ENCODE results near the gene PTPRN2. TPM values are rescaled to one million over a fixed set of nuclear protein-coding genes. Genes with fewer than 3 reads are reported as not detected.

PTPRN2 gene
- total RNA-seq, 2 experiments from 2014 or later: 4.7 to 4.8 TPM

DNA sequence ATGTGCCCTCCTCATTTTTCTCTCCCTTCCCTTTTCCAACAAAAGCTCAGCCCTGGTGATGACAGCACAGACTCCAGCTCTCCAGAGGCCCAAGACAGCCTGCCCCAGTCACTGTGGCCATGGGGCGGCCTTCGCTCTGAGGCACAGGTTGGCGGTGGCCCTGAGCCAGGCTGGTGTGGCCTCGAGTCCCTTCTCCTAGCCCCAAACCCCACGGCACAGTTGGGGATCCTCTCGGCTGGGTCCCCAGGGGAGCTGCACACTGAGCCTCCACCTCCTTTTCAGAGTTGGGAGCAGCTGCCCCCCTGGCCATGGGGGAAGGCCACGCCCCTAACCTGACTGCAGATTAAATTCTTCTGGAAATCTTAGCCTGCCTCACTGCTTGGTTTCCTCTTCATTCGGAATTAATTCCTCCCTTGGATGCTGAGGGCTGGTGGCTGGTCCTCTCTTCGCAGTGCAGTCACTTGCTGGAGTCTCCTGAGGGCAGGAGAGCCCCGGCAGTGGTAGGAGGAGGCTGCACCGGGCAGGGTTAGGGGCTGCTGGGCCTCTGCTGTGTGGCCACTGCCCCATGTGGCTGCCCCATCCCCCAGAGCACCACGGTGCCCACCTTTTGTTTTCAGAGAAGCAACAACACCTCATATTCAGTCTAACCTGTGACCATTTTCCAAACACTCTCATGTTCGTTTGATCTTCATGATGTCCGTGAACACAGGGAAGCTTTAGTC lies 824.2 kb downstream of the PTPRN2 start:
- Mint-ChIP-seq H3K9me3 (peaks cover 10% of the 10 kb centered on the region), H3K4me3 (no peak overlapping the region), H3K27ac (no peak overlapping the region), H3K36me3 (ENCODE audit: low read depth) (no peaks in the 10 kb centered on the region), H3K27me3 (peaks cover 1% of the 10 kb centered on the region), H3K4me1 (no peaks in the 10 kb centered on the region)
- ChIA-PET CTCF (no interaction called here), POLR2A (no interaction called here)
- DNase-seq: no peak

DNA sequence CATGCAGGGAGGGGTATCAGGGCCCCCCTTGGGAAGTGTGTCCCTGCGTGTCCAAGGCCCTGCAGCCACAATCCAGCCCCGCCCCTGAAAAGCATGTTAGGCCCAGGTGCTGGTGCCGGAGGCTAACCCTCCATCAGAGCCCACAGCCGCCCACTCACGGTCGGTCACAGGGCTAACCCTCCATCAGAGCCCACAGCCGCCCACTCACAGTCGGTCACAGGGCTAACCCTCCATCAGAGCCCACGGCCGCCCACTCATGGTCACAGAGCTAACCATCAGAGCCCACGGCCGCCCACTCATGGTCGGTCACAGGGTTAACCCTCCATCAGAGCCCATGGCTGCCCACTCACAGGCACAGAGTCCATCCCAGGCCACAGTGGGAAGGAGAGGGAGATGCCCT lies 824.8 kb downstream of the PTPRN2 start:
- no peak for DNase-seq
- H3K4me1 Mint-ChIP-seq: no peaks in the 10 kb centered on the region
- H3K27me3 Mint-ChIP-seq: peaks cover 1% of the 10 kb centered on the region
- ChIA-PET POLR2A (no interaction called here), CTCF (no interaction called here)
- no peak overlapping the region for H3K27ac Mint-ChIP-seq
- peaks cover 10% of the 10 kb centered on the region for H3K9me3 Mint-ChIP-seq
- H3K36me3 Mint-ChIP-seq (ENCODE audit: low read depth): no peaks in the 10 kb centered on the region
- H3K4me3 Mint-ChIP-seq: no peak overlapping the region

DNA sequence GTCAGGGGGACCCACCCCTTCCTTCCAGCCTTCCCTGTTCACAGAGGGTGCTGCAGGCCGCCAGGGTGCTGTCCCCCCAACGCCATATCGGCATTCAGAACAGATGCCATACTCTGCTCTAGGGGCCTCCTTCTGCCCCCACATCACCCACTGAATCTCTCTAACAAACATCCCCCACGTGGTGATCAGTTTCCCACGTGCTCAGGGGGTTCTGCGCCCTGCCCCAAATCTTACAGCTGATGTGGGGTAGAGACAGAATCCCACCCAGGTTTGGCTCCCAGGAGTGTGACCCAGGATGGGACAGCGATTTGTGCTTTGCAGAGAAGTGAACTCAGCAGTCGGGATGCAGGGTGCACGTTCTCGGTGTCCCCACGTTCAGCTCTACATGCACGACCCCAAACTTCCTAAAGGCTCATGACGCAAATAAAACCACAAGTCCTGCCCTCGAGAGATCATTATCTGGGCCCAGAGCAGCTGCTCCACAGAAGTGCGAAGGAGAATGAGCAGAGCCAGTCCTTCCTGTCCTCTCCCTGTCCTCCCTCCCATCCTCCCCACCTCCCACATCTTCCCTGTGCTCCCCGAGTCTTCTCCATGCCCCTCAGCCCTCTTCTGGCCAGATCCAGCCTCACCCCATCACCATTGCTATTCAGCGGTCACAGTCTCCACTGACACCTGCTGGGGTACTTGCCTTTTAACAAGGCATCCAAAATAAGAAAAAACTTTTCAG lies 827.5 kb downstream of the PTPRN2 start:
- ChIA-PET POLR2A (no interaction called here), CTCF (no interaction called here)
- H3K27me3 Mint-ChIP-seq: peaks cover 1% of the 10 kb centered on the region
- no peaks in the 10 kb centered on the region for H3K4me1 Mint-ChIP-seq
- no peak overlapping the region for H3K27ac Mint-ChIP-seq
- H3K36me3 Mint-ChIP-seq (ENCODE audit: low read depth): no peaks in the 10 kb centered on the region
- DNase-seq: no peak
- H3K4me3 Mint-ChIP-seq: no peak overlapping the region
- H3K9me3 Mint-ChIP-seq: peaks cover 10% of the 10 kb centered on the region

DNA sequence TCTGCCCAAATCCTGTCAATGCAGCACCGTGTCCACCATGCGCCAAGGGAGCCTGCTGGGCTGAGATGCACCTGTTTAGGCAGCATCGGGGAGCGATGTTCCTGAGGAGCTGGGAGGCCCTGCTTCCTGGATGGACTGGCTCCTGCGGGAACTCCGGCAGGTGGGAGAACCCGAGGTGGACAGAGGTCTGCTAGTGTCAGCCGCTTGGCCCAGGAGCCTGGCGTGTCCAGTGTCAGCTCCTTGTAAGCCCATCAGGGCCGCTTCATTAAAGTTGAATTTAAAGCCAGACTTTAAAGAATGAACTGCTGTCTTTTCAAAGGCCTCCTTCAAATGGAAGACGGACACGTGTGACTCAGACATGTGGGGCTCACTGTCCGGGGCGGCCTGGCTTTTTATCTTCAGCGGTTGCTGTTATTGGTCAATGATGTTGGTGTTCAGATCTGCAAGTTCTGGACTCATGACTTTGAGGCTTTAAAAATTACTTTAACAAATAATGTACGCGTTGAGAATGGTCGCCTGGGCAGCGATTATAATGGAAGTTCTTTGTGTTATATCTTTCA lies 828.3 kb downstream of the PTPRN2 start:
- CTCF ChIA-PET: no interaction called here
- no peak overlapping the region for H3K27ac Mint-ChIP-seq
- no peak overlapping the region for H3K4me3 Mint-ChIP-seq
- H3K36me3 Mint-ChIP-seq (ENCODE audit: low read depth): no peaks in the 10 kb centered on the region
- POLR2A ChIA-PET: no interaction called here
- H3K27me3 Mint-ChIP-seq: peaks cover 1% of the 10 kb centered on the region
- H3K9me3 Mint-ChIP-seq: peaks cover 6% of the 10 kb centered on the region
- no peaks in the 10 kb centered on the region for H3K4me1 Mint-ChIP-seq
- DNase-seq: no peak

DNA sequence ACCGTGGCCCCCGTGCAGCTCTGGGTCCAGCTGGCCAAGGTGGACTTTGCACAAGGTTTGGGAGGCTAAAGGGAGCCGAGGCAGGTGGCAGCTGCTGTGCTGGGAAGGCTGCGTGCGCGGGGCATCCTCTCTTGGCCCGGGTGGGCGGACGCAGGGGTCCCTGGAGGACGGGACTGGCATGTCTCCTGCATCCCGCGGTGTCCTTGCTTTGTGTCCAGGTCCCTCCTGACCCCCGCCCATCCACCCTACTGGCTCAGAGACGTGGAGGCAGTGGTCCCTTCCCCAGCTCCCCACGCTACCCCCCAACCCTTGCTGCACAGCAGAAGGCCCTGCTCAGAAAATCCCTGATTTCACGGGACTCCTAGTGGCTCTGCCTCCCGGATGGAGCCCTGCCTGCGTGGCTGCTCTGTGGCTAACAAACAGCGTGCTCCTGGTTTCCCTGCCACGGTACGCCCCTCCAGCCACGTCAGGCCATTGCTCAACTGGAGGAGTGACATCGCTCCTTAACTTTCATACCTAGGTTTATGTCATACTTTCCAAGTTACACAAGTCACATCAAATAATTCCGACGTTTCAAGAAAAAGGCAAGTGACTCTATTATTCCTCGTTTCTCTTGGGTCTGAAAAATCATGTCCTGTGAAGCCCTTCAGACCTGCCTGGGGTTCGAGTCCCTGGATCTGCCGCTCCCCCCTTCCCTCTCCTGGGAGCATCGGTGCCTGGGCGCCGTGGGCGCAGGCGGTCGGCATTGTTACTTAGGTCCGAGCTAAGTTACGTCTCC lies 829.0 kb downstream of the PTPRN2 start:
- Mint-ChIP-seq H3K4me1 (no peaks in the 10 kb centered on the region), H3K36me3 (ENCODE audit: low read depth) (no peaks in the 10 kb centered on the region), H3K27me3 (peaks cover 1% of the 10 kb centered on the region), H3K9me3 (no peaks in the 10 kb centered on the region), H3K4me3 (no peak overlapping the region), H3K27ac (no peak overlapping the region)
- CTCF ChIA-PET: no interaction called here
- no peak for DNase-seq
- POLR2A ChIA-PET: no interaction called here

DNA sequence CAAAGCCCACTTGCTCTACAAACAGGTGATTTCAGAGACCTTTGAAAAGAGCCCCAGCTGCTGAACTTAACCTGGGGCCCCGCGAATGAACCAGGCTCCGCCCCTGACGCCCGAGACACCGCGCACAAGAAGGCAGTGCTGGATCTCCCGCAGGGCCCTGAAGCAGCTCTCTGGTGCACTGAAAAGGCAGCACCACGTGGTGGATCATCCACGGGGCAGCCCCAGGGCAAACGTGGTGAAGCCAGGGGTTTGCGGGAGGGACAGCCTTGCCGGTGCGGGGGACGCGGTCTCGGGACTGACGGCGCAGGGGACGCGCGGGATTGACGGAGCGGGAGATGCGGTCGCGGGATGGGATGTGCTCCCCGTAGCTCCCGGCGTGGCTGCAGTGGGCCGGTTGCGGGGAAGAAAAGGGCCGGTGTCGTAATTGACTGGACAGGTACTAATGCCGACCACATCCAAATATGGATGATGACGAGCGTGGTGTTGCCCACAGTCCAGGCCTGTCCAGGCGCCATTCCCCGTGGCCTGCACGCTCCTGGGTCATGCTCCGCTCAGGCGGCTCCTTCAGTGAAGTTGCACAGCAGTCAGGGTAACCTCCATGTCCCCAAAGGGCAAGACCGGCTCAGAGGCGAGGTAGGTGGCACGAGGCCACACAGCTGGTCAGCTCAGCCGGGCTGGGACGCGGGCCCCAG lies 829.7 kb downstream of the PTPRN2 start:
- POLR2A ChIA-PET: no interaction called here

DNA sequence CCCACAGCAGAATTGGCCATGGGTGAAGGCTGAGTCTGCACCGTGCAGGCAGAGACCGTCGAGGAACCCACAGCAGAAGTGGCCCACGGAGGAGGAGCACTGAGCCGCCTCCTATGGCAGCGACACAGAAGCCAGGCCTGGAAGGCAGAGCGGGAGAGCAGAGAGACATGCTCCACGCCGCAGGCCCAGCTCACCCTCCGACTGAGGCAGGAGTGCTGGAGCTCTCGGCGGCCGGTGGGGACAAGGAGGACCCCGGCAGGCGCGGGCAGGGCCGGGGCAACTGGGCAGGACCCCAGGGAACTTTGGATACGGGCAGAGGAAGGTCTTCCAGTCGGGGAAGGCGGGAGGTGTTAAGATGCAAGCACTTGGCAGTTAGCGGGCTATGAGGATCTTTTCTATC lies 830.4 kb downstream of the PTPRN2 start:
- Mint-ChIP-seq H3K9me3 (no peaks in the 10 kb centered on the region), H3K36me3 (ENCODE audit: low read depth) (no peaks in the 10 kb centered on the region), H3K27ac (no peak overlapping the region), H3K4me1 (no peaks in the 10 kb centered on the region), H3K4me3 (no peak overlapping the region), H3K27me3 (peaks cover 1% of the 10 kb centered on the region)
- ChIA-PET CTCF (no interaction called here), POLR2A (no interaction called here)
- DNase-seq: no peak

More for the DNA sequence above, 829.7 kb downstream of the PTPRN2 start:
- H3K9me3 Mint-ChIP-seq: no peaks in the 10 kb centered on the region
- H3K27ac Mint-ChIP-seq: no peak overlapping the region
- H3K4me3 Mint-ChIP-seq: no peak overlapping the region
- H3K36me3 Mint-ChIP-seq (ENCODE audit: low read depth): no peaks in the 10 kb centered on the region
- CTCF ChIA-PET: no interaction called here
- no peak for DNase-seq
- no peaks in the 10 kb centered on the region for H3K4me1 Mint-ChIP-seq
- H3K27me3 Mint-ChIP-seq: peaks cover 1% of the 10 kb centered on the region

DNA sequence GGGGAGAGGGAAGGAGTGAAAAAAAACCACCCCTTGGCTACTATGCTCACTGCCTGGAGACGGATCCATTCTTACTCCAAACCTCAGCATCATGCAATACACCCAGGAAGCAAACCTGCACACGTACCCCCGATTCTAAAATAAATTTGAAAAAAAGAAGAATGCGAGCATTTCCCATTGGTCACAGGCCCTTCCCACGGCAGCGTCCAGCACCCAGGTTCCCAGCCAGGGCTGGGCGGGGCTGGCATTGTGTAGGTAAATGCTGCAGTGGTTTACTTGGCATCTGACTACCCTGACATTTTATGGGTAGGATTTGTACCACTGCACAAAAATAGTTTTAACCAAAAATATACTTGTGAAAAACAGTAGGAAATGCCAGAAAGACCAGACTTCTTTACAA lies 831.9 kb downstream of the PTPRN2 start:
- ChIA-PET POLR2A (no interaction called here), CTCF (no interaction called here)
- DNase-seq: no peak
- H3K4me3 Mint-ChIP-seq: no peak overlapping the region
- H3K4me1 Mint-ChIP-seq: no peaks in the 10 kb centered on the region
- peaks cover 1% of the 10 kb centered on the region for H3K27me3 Mint-ChIP-seq
- no peaks in the 10 kb centered on the region for H3K9me3 Mint-ChIP-seq
- H3K36me3 Mint-ChIP-seq (ENCODE audit: low read depth): no peaks in the 10 kb centered on the region
- H3K27ac Mint-ChIP-seq: no peak overlapping the region

DNA sequence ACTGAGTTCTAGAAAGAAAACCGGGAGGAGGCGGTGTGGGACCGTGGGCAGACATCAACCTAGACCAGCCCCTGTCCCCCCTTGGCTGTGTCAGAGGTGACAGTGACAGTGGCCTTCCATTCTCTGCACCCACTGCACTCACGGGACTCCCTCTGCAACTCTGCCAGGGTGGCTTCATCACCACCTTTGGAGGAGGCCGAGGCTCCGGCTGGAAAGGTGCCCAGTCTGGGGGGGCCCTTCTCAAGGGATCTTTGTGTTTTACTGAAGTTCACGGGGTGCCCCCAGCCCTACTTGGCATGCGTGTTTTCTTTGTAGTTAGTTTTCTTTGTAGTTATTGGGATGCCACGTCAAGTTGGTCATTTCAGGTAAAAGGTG lies 833.2 kb downstream of the PTPRN2 start:
- Mint-ChIP-seq H3K9me3 (no peaks in the 10 kb centered on the region), H3K4me1 (no peaks in the 10 kb centered on the region), H3K4me3 (no peak overlapping the region), H3K27me3 (no peaks in the 10 kb centered on the region), H3K27ac (no peak overlapping the region), H3K36me3 (ENCODE audit: low read depth) (no peaks in the 10 kb centered on the region)
- CTCF ChIA-PET: no interaction called here
- DNase-seq: no peak
- POLR2A ChIA-PET: no interaction called here

DNA sequence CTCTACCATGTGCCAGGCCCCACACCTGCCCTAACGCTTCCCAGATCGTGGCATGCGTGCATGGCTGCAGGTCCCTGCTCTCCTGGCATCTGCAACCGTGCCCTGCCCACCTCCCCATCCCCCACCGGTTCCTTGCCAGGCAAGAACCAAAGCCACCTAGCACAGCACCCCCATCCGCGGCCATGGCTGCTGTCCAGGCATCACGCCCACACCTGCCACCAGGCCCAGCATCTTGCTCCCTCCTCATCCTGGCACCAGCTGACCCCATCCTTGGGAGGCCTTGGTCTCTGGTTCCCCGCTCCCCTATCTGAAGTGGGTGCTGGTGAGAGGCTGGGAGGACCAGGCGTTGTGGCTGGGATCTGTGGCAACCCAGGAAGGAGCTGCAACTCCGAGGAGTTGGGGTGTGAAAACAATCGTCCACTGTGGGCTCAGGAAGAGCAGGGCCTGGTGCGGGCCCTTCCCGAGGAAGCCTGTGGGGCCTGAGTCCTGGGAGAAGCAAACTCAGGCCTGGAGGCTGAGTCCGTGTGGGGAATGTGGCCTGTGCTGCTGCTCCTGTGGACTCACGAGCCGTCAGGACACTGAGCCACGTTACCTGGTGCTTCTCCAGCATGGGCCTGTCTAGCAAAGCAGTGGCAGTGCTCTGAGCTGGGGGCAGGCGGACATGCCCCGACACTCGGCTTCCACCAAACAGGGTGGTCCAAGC lies 833.8 kb downstream of the PTPRN2 start:
- ChIA-PET POLR2A (no interaction called here), CTCF (no interaction called here)
- Mint-ChIP-seq H3K27ac (no peak overlapping the region), H3K36me3 (ENCODE audit: low read depth) (no peaks in the 10 kb centered on the region), H3K27me3 (no peaks in the 10 kb centered on the region), H3K4me3 (no peak overlapping the region), H3K9me3 (no peaks in the 10 kb centered on the region), H3K4me1 (no peaks in the 10 kb centered on the region)
- no peak for DNase-seq

DNA sequence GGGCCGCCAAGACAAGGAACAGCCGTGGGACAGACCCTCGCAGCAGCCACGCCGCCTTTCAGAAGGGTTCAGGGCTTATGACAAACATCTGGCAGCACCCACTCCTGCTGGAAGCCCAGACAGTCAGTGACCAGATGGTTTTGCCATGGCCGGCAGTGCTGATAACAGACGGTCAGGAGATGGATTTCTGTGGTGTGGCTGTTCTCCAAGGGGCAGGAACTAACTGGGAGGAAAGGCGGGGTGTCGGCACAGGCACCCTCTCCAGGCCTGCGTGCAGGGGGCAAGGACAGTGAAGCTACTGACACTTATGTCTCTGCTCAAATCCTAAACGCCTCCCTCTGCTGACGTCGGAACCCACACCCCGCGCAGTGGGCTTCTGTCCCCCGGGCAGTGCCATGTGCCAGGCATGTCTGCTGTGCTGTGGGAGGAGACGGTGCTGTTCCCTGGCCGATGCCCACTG lies 834.8 kb downstream of the PTPRN2 start:
- POLR2A ChIA-PET: no interaction called here
- DNase-seq: no peak
- H3K4me1 Mint-ChIP-seq: no peaks in the 10 kb centered on the region
- H3K4me3 Mint-ChIP-seq: no peak overlapping the region
- CTCF ChIA-PET: no interaction called here
- no peaks in the 10 kb centered on the region for H3K27me3 Mint-ChIP-seq
- H3K36me3 Mint-ChIP-seq (ENCODE audit: low read depth): no peaks in the 10 kb centered on the region
- no peaks in the 10 kb centered on the region for H3K9me3 Mint-ChIP-seq
- no peak overlapping the region for H3K27ac Mint-ChIP-seq

DNA sequence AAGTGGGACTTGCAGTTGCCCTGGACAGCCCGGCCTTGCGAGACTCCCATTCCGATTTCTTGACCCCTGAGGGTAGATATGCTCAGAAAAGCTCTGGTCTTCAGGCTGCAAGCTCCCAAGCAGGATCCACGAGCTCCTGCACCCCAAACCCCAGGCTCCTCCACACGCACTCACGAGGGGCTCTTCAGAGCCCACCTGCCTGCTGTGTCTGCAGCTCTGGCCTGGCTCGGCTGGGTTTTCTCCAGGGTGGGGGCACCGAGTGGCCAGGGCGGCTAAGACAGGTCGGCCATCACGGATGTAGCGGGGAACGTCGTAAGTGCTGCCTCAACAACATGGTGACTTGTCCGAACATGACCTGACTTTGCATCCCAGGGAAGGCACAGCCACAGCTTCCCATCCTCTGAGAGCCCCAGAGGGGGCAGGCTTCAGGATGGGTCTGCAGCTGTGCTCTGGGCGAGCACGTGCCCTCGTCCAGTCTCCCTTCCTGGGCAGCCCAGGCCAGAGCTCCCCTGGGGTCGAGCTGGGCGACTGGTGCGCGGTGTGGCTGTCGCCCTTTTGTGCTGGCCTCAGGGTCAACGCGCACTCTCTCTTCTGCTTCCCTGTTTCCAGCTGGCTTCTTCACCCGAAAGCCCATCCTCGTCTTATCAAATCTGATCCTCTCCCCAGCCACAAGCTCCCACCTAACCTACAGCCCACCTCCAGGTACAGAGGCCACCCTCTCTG lies 835.5 kb downstream of the PTPRN2 start:
- CTCF ChIA-PET: no interaction called here
- H3K27ac Mint-ChIP-seq: no peak overlapping the region
- no peaks in the 10 kb centered on the region for H3K9me3 Mint-ChIP-seq
- H3K36me3 Mint-ChIP-seq (ENCODE audit: low read depth): no peaks in the 10 kb centered on the region
- H3K4me1 Mint-ChIP-seq: no peaks in the 10 kb centered on the region
- no peak overlapping the region for H3K4me3 Mint-ChIP-seq
- POLR2A ChIA-PET: no interaction called here
- no peaks in the 10 kb centered on the region for H3K27me3 Mint-ChIP-seq
- DNase-seq: no peak
